Fibroblast of lung (primary cell): Measurements from ENCODE around the gene ETFRF1. TPM values are rescaled to one million over a fixed set of nuclear protein-coding genes. Genes with fewer than 3 reads are reported as not detected.
A peak's percentile ranks its signal among the peaks of the same experiment; 100 is the strongest.

Experiments used
- DNase-seq, 2 donors: peaks; one replicate each; pipeline versions ENCODE4 v3.0.0 to v3.0.0-alpha.2; 2010; ENCODE audit warnings: low read depth in 2 of 2
- H2AFZ ChIP-seq: 2 replicates; pipeline ENCODE4 v1.5.1; 2012; ENCODE audit warnings: low read length, control low read depth, inconsistent platforms
- H3K27ac ChIP-seq: 2 replicates; pipeline ENCODE4 v1.5.1; 2011; ENCODE audit warnings: low read length, control low read depth; ENCODE audit not compliant: insufficient read depth
- H3K27me3 ChIP-seq: 2 replicates; pipeline ENCODE4 v1.5.1; 2011; ENCODE audit warnings: mild to moderate bottlenecking, low read length; ENCODE audit not compliant: control insufficient read depth, insufficient read depth
- H3K36me3 ChIP-seq: 2 replicates; pipeline ENCODE4 v1.5.1; 2011; ENCODE audit warnings: low read length; ENCODE audit not compliant: control insufficient read depth, insufficient read depth
- H3K4me1 ChIP-seq: 2 replicates; pipeline ENCODE4 v1.5.1; 2011; ENCODE audit warnings: low read length; ENCODE audit not compliant: control insufficient read depth, insufficient read depth; ENCODE audit errors: extremely low read depth
- H3K4me2 ChIP-seq: 2 replicates; pipeline ENCODE4 v1.5.1; 2011; ENCODE audit warnings: low read length, control low read depth; ENCODE audit not compliant: insufficient read depth; ENCODE audit errors: extremely low read depth
- H3K4me3 ChIP-seq, 4 experiments: fragments of 200-600 bp in 1 of 4; sonication (generic) in 1 of 4; replicated peaks in 1 of 4; 2 replicates each; pipeline ENCODE4 v1.5.1; 2011 to 2016; ENCODE audit warnings: low read length in 4 of 4, low read depth in 3 of 4, mild to moderate bottlenecking in 3 of 4, control low read depth in 2 of 4, inconsistent platforms in 1 of 4, mixed read lengths in 1 of 4; ENCODE audit not compliant: insufficient read depth in 1 of 4; ENCODE audit errors: control extremely low read depth in 1 of 4
- H3K79me2 ChIP-seq: 2 replicates; pipeline ENCODE4 v1.5.1; 2012; ENCODE audit warnings: mild to moderate bottlenecking, low read length, inconsistent platforms; ENCODE audit not compliant: control insufficient read depth, insufficient read depth
- H3K9ac ChIP-seq: 2 replicates; pipeline ENCODE4 v1.5.1; 2011; ENCODE audit warnings: mild to moderate bottlenecking, low read length, control low read depth; ENCODE audit not compliant: insufficient read depth
- H3K9me3 ChIP-seq: 2 replicates; pipeline ENCODE4 v1.5.1; 2012; ENCODE audit warnings: low read depth, low read length; ENCODE audit not compliant: control insufficient read depth, insufficient read depth
- H4K20me1 ChIP-seq: 2 replicates; pipeline ENCODE4 v1.5.1; 2011; ENCODE audit warnings: low read length; ENCODE audit not compliant: control insufficient read depth, insufficient read depth; ENCODE audit errors: extremely low read depth
- CTCF ChIP-seq, 2 donors: IDR thresholded peaks in 1 of 2; conservative IDR thresholded peaks in 1 of 2; 1 replicate in 1 of 2; 2 replicates in 1 of 2; pipeline ENCODE4 v1.5.1; 2011 to 2012; ENCODE audit warnings: low read length in 2 of 2, control low read depth in 1 of 2, inconsistent platforms in 1 of 2, low read depth in 1 of 2, mild to moderate bottlenecking in 1 of 2
- EZH2 ChIP-seq: IDR thresholded peaks from 2 replicates; pipeline ENCODE4 v1.5.1; 2012; ENCODE audit warnings: low read length, control low read depth, mild to moderate bottlenecking; ENCODE audit errors: missing control alignments
- polyA plus RNA-seq, 2 donors: library from polyadenylated mRNA; depleted of rRNA in 1 of 2; stranded (reverse) in 1 of 2; unstranded in 1 of 2; fragments of >200 nt; gene quantifications; 2 replicates each; pipeline ENCODE4 v1.2.1, GENCODE V29; 2011 to 2012; ENCODE audit warnings: missing spikeins in 1 of 2
- total RNA-seq: library from RNA; depleted of rRNA; stranded (reverse); fragments of >200 nt; gene quantifications from 2 replicates; pipeline ENCODE4 v1.2.1, GENCODE V29; 2014

The ETFRF1 gene
- total and polyA plus RNA-seq, 2 donors (not counting 1 experiment from before 2014, with no cell fraction given): 17.3 to 28.0 TPM

GRCh38 chr12:25194214-25194613, 823 bp upstream of the ETFRF1 start:
- no peaks in the 10 kb centered on the region for H3K27me3 ChIP-seq
- H3K4me3 ChIP-seq: peak overlapping the region in 2 of 4 experiments; percentile 81 to 84
- H3K4me2 ChIP-seq: peak overlapping the region; percentile 88
- H3K4me1 ChIP-seq: peaks cover 5% of the 10 kb centered on the region
- no peaks in the 10 kb centered on the region for H4K20me1 ChIP-seq
- peak overlapping the region; percentile 98 for H3K27ac ChIP-seq
- no peak for DNase-seq
- H3K36me3 ChIP-seq: no peaks in the 10 kb centered on the region
- H2AFZ ChIP-seq: no peak overlapping the region
- no peaks in the 10 kb centered on the region for H3K9me3 ChIP-seq
- TF ChIP-seq CTCF (conservative IDR thresholded peaks at IDR 0.05 in 1 of 2, IDR thresholded peaks at IDR 0.05 in 1 of 2; ENCODE audit: low read depth in 1 of 2, low read length in 2 of 2): no peak
- TF ChIP-seq EZH2: no peak
- H3K79me2 ChIP-seq: peaks cover 6% of the 10 kb centered on the region
- no peak overlapping the region for H3K9ac ChIP-seq

GRCh38 chr12:25194722-25195055, 348 bp upstream of the ETFRF1 start:
- peak overlapping the region; percentile 68 for H3K9ac ChIP-seq
- peak overlapping the region; percentile 44 for H2AFZ ChIP-seq
- H3K27me3 ChIP-seq: no peaks in the 10 kb centered on the region
- H3K79me2 ChIP-seq: peaks cover 6% of the 10 kb centered on the region
- peak overlapping the region; percentile 98 for H3K27ac ChIP-seq
- H3K4me3 ChIP-seq: peak overlapping the region; percentile 81 to 97 (median 89)
- H3K36me3 ChIP-seq: no peaks in the 10 kb centered on the region
- DNase-seq: no peak
- H3K4me1 ChIP-seq: peaks cover under 1% of the 10 kb centered on the region
- TF ChIP-seq CTCF (conservative IDR thresholded peaks at IDR 0.05 in 1 of 2, IDR thresholded peaks at IDR 0.05 in 1 of 2; ENCODE audit: low read depth in 1 of 2, low read length in 2 of 2): no peak
- TF ChIP-seq EZH2: no peak
- H3K9me3 ChIP-seq: no peaks in the 10 kb centered on the region
- no peaks in the 10 kb centered on the region for H4K20me1 ChIP-seq
- H3K4me2 ChIP-seq: peak overlapping the region; percentile 88

- Histone ChIP-seq H2AFZ (no peak overlapping the region), H3K36me3 (no peaks in the 10 kb centered on the region), H3K9me3 (no peaks in the 10 kb centered on the region), H3K27ac (no peak overlapping the region), H3K4me1 (no peaks in the 10 kb centered on the region), H3K9ac (no peak overlapping the region), H4K20me1 (no peaks in the 10 kb centered on the region), H3K27me3 (no peaks in the 10 kb centered on the region), H3K4me2 (no peak overlapping the region), H3K4me3 (no peak overlapping the region), H3K79me2 (peaks cover 6% of the 10 kb centered on the region)
- TF ChIP-seq CTCF (conservative IDR thresholded peaks at IDR 0.05 in 1 of 2, IDR thresholded peaks at IDR 0.05 in 1 of 2; ENCODE audit: low read depth in 1 of 2, low read length in 2 of 2) (no peak), EZH2 (no peak)
- no peak for DNase-seq
Measured at GRCh38 chr12:25197608-25198007, 2.6 kb downstream of the ETFRF1 start.
